ENCODE measurements around the gene MTHFD1L.

Gene MTHFD1L

DNA sequence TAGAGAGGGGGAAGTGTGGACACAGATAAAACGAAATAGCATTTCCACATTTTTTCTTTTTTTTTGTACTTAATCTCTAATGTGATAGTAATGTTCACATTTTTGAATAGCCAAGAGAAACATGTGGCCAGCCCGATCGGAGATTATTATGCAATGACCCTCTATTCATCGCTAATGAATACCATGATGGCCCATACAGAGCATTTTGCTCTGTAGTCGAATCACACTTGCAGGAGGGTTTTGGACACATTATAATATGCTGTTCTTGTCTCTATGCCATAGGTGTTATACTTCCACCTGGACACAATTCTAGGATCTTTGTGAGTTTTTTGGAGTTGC, 60.1 kb downstream of the MTHFD1L start:
- no peak for DNase-seq (ENCODE audit: low read depth)
- H3K4me3 ChIP-seq (ENCODE audit: low read depth, low read length), result no peak overlapping the region

GRCh38 chr6:150925976-150926375, 60.5 kb downstream of the MTHFD1L start:
- no peak overlapping the region for H3K4me3 ChIP-seq (ENCODE audit: low read depth, low read length)
- no peak for DNase-seq (ENCODE audit: low read depth)

DNA sequence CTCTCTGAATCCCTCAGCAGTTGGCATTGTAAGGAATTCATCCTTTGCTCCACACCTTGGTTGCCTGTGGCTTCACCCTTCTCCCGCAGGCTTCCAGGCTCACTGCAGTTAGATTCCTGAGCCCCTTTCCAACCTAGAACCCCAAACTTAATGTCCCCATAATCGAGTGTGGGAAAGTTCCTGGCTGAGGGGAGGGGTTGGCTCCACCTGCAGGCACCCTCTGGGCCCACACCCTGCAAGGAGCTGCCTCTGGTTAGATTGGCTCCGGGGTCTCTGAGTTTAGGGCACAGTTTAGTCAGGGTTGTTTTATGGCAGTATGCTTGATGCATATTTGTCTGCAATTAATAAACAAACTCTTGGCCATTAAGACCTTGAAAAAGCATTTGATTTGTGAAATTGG, 63.4 kb downstream of the MTHFD1L start:
- H3K4me3 ChIP-seq (ENCODE audit: low read depth, low read length), result no peak overlapping the region
- DNase-seq (ENCODE audit: low read depth), result no peak

- no peak overlapping the region for H3K4me3 ChIP-seq (ENCODE audit: low read depth, low read length)
- DNase-seq (ENCODE audit: low read depth), result no peak
These were observed 63.9 kb downstream of the MTHFD1L start for GRCh38 chr6:150929416-150929815.

GRCh38 chr6:150930841-150931240, 65.3 kb downstream of the MTHFD1L start:
- DNase-seq (ENCODE audit: low read depth), result no peak
- no peak overlapping the region for H3K4me3 ChIP-seq (ENCODE audit: low read depth, low read length)

DNA sequence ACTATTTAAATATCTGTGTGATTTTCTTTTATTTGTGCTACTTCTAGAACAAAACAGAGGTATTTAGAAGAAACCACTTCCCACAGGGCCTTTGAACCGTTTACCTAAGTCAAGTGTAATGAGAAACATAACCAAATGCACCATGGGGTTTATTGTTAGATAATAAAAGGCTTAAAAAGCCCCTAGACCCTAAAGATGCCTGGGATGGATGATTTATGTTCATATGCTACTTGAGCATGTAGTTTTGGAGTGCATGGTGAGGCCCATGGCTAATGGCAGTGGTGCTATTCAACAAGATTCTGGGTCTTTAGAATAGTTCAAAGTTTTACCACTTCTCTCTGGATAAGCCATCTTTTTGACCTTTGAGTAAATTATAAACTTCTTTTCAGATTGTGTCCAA, 65.9 kb downstream of the MTHFD1L start:
- no peak for DNase-seq (ENCODE audit: low read depth)
- no peak overlapping the region for H3K4me3 ChIP-seq (ENCODE audit: low read depth, low read length)

DNA sequence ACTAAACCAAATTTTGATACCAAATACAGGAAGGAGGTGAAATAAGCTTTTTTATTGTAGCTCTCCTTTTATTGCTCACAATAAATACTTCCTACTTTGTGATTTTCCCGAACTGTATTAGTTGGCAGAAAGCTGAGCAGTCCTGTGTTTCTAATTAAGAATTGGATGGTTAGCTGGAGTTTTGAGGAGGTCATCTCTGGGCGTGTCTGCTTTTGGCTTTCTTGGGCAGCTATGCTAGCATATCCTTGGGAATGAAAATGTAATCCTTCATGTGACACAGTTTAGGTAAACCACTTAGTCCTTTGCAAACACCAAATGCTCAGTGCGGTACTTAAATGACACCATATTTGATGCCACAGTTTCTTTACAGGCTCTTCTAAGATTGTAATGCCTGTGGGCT, 67.5 kb downstream of the MTHFD1L start:
- no peak overlapping the region for H3K4me3 ChIP-seq (ENCODE audit: low read depth, low read length)
- DNase-seq (ENCODE audit: low read depth), result no peak

DNA sequence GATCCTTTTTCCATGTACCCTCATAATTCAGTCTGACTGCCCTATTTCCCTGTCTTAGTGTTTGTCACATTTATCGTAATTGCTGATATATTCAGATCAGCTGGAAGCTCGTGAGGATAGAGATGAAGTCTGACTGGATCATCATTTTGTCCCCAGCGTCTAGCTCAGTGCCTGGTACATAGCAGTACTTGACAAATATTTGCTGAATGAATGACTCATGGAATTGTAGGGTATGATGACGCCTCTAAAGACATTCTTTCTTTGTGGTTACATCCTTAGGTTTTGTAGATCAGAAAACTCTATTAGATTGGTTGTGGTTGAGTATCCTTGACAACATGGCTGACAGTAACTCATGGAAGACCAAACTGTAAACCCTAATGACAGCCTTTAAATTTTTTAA, 68.9 kb downstream of the MTHFD1L start:
- no peak overlapping the region for H3K4me3 ChIP-seq (ENCODE audit: low read depth, low read length)
- peak; percentile 45 for DNase-seq (ENCODE audit: low read depth)

DNA sequence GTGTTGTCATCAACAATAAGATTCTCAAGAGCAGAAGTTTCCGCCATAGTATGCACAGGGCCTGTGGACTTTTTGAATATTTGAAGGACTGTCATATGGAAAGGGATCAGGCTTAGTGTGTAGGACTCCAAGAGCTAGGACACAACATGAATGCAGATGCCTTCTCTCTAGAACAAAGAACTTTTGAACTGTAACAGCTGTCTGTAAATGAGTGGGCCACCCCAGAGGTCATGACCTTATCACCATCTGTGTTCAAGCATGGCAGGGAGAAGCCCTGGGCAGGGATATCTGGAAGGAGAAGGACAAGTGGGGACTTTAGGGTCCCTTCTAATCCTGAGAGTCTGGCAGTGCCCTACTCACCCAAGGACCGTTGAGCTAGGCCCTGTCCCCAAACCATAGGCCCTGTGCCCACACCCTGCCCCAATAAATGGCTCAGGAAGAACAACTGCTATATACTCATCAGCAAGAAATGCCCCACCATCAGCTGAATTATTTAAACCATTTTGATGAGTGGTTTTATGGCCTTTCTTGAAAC, 70.6 kb downstream of the MTHFD1L start:
- no peak overlapping the region for H3K4me3 ChIP-seq (ENCODE audit: low read depth, low read length)
- no peak for DNase-seq (ENCODE audit: low read depth)

DNA sequence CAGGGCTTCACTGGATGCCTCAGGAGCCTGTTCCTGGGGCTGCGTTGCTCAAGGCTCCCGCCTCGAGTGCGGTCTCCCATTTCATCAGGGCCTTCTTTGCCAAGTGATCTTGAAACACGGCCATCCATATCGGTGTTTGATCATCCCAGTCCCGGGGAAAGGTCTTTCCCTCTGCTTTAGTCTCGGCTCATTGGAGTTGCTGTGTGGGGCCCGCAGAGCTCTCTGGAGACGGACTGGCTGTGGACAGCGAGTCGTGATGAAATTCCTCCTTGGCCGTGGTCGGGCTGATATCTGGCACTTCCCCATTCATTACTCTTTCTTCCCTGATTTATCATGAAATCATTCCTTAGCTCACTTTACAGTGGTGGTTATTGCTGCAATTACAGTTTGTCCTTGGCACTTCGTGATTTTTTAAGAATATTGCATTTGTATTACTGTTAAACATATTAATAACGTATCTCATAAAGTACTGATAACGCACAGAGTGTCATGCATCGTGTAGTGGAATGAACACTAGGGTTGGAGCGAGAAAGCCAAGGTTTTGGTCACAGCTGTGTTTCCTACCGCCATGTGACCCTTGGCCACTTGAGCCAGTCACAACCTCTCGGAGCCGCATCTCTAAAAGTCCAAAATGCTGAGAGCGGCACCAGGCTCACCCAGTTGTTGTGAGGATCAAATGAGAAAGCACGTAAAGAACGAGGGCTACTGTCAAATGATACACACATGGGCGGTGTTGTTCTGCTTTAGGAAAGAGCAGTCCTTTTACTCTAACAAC, 71.8 kb downstream of the MTHFD1L start:
- no peak overlapping the region for H3K4me3 ChIP-seq (ENCODE audit: low read depth, low read length)
- peak; percentile 52 for DNase-seq (ENCODE audit: low read depth)

- H3K4me3 ChIP-seq (ENCODE audit: low read depth, low read length), result no peak overlapping the region
- no peak for DNase-seq (ENCODE audit: low read depth)
These were observed 73.9 kb downstream of the MTHFD1L start for GRCh38 chr6:150939399-150939798.

GRCh38 chr6:150940941-150941340, 75.4 kb downstream of the MTHFD1L start:
- DNase-seq (ENCODE audit: low read depth), result no peak
- H3K4me3 ChIP-seq (ENCODE audit: low read depth, low read length), result no peak overlapping the region

DNA sequence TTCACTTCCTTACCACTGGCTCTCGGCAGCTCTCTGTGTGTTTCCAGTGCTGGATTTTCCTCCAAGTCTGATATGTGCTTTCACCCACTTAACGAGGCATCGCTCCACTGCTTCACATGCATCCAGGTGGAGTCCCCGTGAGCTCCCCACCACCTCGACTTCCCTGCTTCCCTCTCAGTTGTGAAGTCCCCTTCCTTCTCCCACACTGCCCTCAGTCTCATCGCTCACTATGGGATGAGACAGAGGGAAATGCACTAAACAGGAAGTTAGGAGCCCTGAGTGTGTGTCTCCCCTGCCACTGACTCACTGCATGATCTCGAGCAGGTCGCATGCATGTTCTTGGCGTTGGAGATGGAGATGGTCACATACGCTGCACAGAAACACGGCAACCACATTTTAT, 84.0 kb downstream of the MTHFD1L start:
- H3K4me3 ChIP-seq (ENCODE audit: low read depth, low read length), result no peak overlapping the region
- DNase-seq (ENCODE audit: low read depth), result no peak

DNA sequence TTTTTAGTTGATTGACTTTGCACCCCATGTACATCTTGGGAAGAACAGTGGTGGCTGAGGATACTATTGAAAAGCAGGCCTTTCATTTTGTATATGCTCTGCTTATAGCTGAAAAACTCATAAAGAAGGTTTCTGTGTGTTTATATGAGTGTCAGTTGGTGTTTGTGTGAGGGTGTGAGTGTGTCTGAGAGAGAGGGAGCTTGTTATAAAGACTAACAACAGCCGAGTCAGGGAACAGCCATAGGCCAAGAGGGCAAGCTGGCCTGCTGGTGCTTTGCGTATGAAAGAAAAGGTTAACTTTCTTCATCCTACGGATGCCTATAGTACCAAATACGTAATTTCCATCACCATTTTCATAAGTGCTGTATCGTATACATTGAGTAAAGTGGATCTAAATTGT, 88.3 kb downstream of the MTHFD1L start:
- DNase-seq (ENCODE audit: low read depth), result no peak
- no peak overlapping the region for H3K4me3 ChIP-seq (ENCODE audit: low read depth, low read length)

- DNase-seq (ENCODE audit: low read depth), result no peak
- no peak overlapping the region for H3K4me3 ChIP-seq (ENCODE audit: low read depth, low read length)
These were observed 93.7 kb downstream of the MTHFD1L start for GRCh38 chr6:150959166-150959565.

GRCh38 chr6:150962436-150962835, 96.9 kb downstream of the MTHFD1L start:
- DNase-seq (ENCODE audit: low read depth), result no peak
- H3K4me3 ChIP-seq (ENCODE audit: low read depth, low read length), result no peak overlapping the region

DNA sequence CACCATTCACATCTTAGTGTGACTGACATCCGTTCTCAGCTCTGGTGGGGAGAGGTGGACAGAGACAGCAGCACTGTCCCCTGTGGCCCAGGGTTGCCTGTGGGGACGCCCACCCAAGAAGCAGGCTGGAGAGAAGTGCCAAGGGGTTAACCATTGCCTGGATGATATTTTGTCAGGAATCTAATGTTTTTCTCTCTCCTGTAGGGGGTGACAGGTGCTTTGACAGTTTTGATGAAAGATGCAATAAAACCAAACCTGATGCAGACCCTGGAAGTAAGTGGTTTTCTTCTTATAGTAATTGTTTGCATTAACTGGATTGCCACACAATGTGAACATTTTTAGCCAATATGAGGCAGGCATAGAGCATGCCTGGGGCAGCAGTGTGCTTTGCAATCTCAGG, 99.3 kb downstream of the MTHFD1L start:
- no peak overlapping the region for H3K4me3 ChIP-seq (ENCODE audit: low read depth, low read length)
- no peak for DNase-seq (ENCODE audit: low read depth)

DNA sequence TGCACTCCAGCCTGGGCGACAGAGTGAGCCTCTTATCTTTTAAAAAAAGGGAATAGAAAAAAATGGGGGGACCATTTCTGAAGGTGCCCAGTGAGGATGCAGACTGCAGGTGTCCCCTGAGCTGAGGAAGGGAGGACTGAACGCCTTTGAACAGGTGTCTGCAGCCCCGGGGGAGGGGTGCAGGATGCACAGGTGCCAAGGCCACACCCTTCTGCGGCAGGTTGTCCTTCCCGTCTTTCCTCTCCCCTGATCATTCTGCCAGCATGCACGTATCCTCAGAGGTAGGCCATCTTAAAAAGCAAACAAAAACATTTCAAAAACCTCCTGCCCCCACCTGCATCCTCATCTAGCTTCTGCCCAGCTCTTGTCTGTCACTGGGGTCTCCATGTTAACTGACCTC, 101.3 kb downstream of the MTHFD1L start:
- no peak overlapping the region for H3K4me3 ChIP-seq (ENCODE audit: low read depth, low read length)
- no peak for DNase-seq (ENCODE audit: low read depth)

DNA sequence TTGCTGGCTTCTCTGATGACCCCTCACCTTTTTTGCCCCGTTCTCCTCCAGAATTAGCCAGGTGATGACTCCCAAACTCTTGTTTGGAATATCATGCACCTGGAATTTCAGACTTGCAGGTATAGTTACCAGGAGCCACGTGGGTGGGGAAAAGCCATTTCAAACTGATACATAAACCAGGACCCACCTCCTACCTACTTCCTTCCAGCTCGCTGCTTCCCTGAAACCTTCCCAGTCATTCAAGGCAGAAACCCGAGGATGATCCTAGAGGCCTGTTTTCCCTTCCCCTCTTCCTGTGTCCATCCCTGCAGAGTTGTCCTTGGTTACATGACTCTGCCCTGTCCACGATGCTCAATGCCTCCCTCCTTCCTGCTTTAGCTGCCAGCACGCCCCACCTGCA, 101.9 kb downstream of the MTHFD1L start:
- no peak for DNase-seq (ENCODE audit: low read depth)
- H3K4me3 ChIP-seq (ENCODE audit: low read depth, low read length), result no peak overlapping the region

- H3K4me3 ChIP-seq (ENCODE audit: low read depth, low read length), result no peak overlapping the region
- DNase-seq (ENCODE audit: low read depth), result no peak
These were observed 102.4 kb downstream of the MTHFD1L start for GRCh38 chr6:150967910-150968309.

GRCh38 chr6:150969901-150970300, 104.4 kb downstream of the MTHFD1L start:
- no peak for DNase-seq (ENCODE audit: low read depth)
- H3K4me3 ChIP-seq (ENCODE audit: low read depth, low read length), result no peak overlapping the region

DNA sequence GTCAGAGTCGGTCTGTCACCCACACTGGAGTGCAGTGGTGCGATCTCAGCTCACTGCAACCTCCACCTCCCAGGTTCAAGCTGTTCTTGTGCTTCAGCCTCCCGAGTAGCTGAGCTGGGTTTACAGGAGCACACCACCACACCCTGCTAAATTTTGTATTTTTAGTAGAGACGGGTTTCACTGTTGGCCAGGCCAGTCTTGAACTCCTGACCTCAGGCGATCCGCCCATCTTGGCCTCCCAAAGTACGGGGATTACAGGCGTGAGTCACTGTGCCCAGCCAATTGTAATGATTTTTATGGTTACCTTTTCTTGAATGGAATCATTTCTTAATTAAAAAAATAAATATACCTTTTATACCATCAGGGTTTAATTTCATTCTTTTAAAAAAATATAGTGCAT, 105.7 kb downstream of the MTHFD1L start:
- no peak for DNase-seq (ENCODE audit: low read depth)
- no peak overlapping the region for H3K4me3 ChIP-seq (ENCODE audit: low read depth, low read length)

Data from skeletal muscle cell (primary cell).